T-helper 1 cell treated with Interleukin-12 subunit alpha and Interleukin-12 subunit beta and Interleukin-4 antibody, amounts not matched to agents 30 ng/mL and 1 ng/mL, for 36 hours (primary cell): ENCODE measurements around the gene ADAMTS7. TPM values are rescaled to one million over a fixed set of nuclear protein-coding genes. Genes with fewer than 3 reads are reported as not detected.
"Not testable (repeated sequence)": the region's sequence is repeated elsewhere in the genome, so short reads cannot be mapped to it uniquely, and the experiment has no call there.

ENCODE experiments used
- intact Hi-C: fragments of 100-400 bp; cut with micrococcal nuclease; formaldehyde crosslinking; loops from one replicate; pipeline ENCODE4 v1.15.1; 2024
- total RNA-seq: library from RNA; stranded (reverse); gene quantifications from 2 replicates; pipeline ENCODE4 v1.2.3, GENCODE V29; 2022

ADAMTS7 gene
- total RNA-seq, 1 donor from 2014 or later: 0.32 TPM

DNA sequence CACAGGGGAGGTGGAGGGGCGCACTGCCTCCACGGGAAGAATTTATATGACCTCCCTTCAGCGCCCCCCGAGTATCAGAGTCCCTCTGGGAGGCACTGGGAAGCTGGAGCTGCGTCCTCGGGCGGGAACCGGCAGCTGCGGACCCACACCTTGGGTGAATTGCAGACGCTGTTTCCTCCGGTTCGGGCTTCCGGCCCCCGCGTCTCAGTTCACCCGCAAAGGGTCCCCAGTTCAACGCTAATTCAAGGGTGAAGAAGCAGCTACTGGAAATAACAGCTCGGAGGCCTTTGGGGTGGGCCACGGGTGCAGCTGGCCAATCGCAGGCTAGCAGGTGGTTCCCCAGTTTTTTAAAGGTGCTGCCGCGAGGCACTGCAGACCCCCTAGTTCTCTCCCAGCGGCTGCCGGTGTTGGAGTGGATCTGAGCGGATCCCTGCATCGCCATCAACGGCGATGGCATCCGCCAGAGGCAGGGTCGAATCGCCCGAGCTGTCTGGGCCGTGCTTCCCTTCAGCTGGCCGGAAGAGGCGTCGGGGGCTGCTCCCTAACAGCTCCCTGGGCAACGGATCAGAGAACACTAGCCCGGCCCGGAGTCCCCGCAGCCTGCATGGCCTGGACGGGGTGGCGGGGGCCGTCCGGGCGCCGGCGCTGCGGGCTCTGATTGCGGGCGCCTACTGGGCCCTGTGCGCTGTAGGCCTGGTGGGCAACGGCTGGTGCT lies 19.4 kb upstream of the ADAMTS7 start:
- intact Hi-C loops: no loop called here

- intact Hi-C loops: no loop called here
Measured at GRCh38 chr15:78828920-78829319, 17.7 kb upstream of the ADAMTS7 start.

DNA sequence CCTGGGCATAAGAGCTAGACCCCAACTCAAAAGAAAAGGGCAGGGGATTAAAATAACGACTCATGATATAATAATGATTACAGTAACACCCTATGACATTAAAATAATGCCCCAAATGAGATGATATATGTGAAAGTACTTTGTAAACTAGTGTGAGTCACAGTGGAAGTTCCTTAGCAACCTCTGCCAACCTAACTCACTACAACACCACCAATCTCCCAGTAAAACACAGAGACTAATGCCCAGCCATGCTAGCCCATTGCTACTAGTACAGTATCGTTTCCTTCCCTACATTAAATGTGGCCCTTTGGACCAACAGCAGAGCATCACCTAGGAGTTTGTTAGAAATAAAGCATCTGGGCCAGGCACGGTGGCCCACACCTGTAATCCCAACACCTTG lies 11.2 kb upstream of the ADAMTS7 start:
- intact Hi-C loops: no loop called here

DNA sequence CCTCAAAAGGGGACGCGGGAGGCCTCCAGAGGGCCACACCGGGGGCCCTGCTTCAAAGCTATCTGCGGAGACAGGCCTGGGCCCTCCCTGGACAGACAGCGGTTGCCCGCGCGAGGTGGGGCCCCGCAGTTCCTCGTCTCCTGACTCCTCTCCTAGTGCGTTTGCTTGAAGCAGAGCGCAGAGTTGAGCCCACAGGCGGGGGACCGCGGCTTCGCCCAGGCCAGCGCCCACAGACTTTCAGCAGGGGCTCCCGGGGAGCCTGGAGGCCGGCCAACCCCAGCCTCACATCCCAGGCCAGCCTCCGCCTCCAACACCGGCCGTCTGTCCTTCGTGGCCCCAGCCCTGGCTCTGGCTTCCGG lies 540 bp upstream of the ADAMTS7 start:
- intact Hi-C loops: no loop called here

DNA sequence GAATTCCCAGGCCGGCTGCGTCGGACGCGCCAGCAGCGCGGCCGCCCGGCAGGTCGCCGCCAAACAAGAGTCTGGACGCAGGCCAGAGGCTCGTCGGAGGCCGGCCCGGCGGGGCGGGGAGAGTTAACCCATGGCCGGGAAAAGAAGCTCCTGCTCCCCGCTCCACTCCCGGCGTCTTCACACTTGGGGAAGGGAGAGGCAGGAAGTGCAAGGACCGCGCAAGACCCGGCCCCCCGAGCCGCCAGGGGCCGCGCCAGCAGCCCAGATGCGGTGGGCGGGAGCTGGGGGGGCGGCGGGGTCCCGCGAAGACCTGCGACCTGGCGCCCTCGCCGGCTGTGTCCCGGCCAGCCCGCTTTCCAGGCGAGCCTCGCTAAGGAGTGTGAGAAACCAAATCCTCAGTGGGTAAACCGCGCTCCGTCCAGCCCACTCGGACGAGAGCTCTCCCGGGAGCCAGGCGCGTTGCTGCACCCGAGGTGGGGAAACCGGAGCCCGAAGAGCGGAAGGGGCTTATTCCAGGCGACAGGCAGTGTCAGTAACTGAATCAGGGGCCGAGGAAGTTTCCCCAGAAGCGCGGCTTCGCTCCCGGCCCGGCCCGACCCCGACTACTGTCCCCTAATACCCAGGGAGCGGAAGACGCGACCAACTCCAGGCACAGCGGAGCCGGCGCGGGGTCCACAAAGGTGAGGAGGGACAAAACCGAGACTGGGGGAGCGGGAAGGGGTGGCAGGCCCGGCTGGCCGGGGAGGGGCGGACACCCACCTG lies 721 bp downstream of the ADAMTS7 start:
- intact Hi-C loops: no loop called here

DNA sequence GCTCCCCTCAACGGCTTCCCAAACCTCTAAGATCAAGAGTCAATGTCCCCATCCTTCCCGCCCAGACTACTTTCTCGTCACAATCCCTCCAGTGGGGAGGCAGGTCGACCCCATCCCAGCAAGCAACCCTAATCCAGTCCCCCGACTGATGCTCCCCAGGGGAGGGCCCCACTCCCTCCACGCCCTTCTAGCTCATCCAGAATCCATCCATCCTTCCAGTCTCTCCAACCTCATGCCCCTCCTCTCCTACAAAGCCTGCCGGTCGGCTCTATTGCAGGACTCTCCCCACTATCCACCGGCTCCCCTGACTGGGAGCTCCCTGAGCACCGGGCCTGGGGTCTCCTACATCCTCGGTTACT lies 1.3 kb downstream of the ADAMTS7 start:
- intact Hi-C loops: no loop called here

GRCh38 chr15:78808550-78808949 lies 2.7 kb downstream of the ADAMTS7 start:
- intact Hi-C loops: loop anchor here (1.0 kb wide), 2 partner anchors 52 to 57 kb away; no protein-coding TSS in a partner anchor

GRCh38 chr15:78807359-78807758 lies 3.9 kb downstream of the ADAMTS7 start:
- intact Hi-C loops: no loop called here

GRCh38 chr15:78804391-78804792 lies 6.9 kb downstream of the ADAMTS7 start:
- intact Hi-C loops: no loop called here

GRCh38 chr15:78800806-78801205 lies 10.5 kb downstream of the ADAMTS7 start:
- intact Hi-C loops: no loop called here

- intact Hi-C loops: no loop called here
Measured at GRCh38 chr15:78800189-78800588, 11.1 kb downstream of the ADAMTS7 start.

DNA sequence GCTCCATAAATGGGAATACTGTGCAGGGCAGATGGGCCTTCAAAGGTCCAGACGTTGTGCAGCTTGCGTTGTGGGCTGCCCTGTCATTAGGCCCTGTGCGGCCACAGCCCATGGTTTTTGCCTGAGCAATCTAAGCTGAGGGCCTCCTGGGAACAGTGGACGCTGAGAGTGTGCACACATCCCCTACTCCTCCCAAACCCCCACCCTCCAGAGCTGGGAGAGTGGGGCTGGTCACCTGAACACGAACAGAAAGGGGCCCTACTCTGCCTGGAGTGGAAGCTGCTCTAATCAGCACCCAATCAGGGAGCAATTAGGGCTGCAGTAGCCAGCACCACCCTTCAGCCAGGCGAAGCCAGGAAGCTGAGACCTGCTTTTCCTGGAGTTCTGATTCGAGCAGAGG lies 12.2 kb downstream of the ADAMTS7 start:
- intact Hi-C loops: not testable (repeated sequence)

- intact Hi-C loops: not testable (repeated sequence)
Measured at GRCh38 chr15:78798355-78798754, 12.9 kb downstream of the ADAMTS7 start.

DNA sequence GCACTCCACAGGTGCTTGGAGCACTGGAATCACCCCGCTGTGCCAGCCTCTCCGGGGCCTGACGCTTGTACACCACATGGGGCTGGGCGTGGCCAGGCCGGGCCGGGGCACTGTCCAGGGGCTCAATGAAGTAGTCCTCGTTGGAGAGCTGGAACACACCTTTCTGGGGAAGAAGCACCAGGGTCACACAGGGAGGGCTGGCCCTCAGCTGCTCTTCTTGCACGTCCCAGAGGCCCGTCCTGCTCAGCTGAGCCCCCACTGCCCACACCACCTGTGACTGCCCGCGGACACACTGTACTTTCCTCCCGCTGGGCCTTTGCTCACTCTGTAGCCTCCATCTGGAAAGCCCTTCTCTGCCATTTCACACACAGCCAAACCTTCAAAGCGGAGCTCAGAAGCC lies 13.3 kb downstream of the ADAMTS7 start:
- intact Hi-C loops: no loop called here

DNA sequence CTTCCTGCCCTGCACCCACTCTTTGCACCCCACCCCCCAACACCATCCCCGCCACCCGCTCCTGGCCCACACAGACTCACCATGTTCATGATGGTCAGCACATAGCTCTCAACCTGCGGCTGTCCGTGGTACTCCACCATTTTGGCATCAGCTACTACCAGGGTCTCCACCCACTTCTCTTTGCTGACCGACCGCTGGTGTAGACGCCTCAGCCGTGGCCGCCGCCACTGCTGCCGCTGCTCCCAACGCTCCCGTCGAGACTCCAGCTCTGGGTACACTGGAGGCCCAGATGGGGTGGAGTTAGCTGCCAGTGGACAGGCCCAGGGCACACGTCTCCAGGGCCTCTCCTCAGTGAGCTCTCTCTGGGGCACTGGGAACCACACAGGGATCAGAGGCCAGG lies 14.8 kb downstream of the ADAMTS7 start:
- intact Hi-C loops: no loop called here

GRCh38 chr15:78795043-78795442 lies 16.2 kb downstream of the ADAMTS7 start:
- intact Hi-C loops: no loop called here

- intact Hi-C loops: not testable (repeated sequence)
Measured at GRCh38 chr15:78794446-78794845, 16.8 kb downstream of the ADAMTS7 start.

DNA sequence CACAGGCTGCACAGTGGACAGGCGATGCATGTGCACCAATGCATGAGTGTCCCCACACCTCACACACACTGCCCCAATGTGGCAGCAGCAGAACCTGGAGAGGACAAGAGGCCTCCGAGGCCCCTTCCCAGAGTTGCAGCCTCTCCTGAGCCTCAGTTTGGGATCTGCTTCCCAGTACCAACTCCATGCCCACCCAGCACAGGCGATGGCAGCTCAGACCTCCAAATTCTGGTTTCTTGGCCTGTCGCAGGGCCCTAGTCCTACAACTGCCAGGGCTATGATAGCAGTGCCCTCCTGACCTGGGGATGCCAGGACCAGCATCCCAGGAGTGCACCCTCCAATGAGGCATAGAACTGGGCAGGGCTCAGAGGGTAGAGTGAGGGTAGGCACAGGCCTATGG lies 19.9 kb downstream of the ADAMTS7 start:
- intact Hi-C loops: no loop called here

- intact Hi-C loops: no loop called here
Measured at GRCh38 chr15:78790027-78790426, 21.2 kb downstream of the ADAMTS7 start.

DNA sequence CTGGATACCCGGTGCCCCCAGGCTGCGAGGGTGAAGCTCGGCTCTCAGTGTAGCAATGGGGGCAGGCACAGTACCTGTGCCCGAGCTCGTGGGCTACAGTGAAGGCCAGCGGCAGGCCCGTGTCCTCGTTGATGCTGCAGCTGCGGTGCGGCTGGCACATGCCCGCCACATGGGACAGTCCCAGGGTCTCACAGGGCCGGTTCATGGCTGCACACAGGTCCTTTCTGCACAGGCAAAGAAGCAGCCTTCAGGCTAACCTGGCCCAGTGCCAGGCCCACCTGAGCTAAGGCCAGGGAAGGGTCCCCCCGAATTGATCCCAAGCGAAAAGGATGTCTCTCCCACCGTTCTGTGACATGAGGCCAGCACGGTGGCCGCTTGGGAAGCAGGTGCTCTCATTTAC lies 21.6 kb downstream of the ADAMTS7 start:
- intact Hi-C loops: no loop called here

GRCh38 chr15:78788016-78788660 lies 23.1 kb downstream of the ADAMTS7 start:
- intact Hi-C loops: no loop called here

DNA sequence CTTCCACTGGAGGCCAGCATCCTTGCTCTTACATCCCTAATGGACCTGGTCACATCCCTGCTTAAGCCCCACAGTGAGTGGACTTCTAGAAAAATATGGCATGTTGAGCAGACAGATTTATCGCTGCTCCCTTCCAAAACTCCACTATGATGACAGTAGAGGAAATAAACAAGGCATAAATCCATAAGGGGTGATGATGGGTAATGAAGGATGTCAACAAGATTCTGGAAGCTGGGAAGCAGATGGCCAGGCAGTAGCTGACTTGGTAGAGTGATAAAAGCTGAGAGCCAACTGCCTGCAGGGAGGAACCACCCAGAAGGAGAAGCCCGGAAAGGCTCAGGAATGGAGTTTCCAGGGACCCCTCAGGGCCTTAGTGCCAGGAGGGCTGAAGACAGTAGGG lies 28.9 kb downstream of the ADAMTS7 start:
- intact Hi-C loops: not testable (repeated sequence)

DNA sequence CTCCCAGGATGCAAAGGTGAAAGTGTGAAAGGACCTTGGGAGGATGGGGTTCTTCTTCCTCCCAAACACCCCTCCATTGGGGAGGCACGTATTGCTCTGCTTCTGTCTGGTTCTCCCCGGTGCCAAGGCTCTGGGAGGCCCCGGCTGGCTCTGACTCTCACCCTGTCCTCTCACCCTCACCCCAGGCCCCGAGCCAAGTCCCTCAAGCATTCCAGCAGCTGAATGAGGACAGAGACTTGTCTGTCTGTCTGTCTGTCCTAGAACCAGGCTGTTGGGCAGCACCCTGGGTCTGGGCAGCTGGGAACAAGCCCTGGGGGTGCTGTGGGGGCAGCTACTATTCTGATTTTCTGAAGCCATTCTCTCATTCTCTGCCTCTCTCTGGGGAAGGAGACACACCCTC lies 29.9 kb downstream of the ADAMTS7 start:
- intact Hi-C loops: not testable (repeated sequence)
